ENCODE data around the gene SHISA5.
"Not testable (repeated sequence)": the region's sequence is repeated elsewhere in the genome, so short reads cannot be mapped to it uniquely, and the experiment has no call there.

The SHISA5 gene, protein sequence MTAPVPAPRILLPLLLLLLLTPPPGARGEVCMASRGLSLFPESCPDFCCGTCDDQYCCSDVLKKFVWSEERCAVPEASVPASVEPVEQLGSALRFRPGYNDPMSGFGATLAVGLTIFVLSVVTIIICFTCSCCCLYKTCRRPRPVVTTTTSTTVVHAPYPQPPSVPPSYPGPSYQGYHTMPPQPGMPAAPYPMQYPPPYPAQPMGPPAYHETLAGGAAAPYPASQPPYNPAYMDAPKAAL

DNA sequence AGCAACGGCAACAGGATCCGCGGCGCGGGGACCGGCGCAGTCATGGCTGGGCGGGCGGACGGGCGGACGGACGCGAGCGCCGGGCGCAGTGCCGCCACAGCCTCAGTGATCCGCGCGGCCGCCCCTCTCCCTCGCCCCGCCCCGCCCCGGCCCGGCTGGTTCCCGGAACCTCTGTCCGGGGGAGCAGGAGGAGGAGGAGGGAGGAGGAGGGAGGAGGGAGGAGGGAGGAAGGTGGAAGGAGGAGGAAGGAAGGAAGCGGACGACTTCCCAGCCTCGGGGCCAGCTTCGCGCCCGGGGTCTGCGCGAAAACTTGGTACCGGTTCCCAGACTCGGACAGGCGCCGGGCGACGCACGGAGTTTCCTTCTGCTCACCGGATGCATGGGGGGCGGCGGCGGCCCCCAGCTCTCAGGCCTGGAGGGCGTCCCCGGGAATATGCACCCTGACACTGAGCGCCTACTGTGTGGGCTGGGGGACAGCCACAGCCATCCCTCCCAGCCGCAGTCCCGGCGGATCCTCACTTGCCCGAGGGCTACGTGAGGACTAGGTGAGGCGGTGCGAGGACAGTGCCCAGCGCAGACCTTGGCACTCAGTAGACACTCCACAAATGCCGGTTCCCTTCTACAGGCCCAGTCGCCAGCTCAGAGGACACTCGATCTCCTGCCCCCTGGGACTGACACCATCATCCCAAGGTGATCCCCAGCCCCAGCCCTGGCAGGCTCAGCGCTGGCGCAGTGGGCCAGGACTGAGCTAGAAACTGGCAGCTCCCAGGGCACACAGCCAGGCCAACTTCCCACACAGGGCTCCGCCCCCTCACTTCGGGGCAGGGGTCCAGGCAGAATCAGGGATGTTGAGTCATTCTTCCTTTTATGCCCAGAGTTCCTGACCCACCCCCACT lies at the start of gene SHISA5:
Gene SHISA5, minus strand, starts transcription at position 124 of the 896 bp plus-strand sequence. Its CDS starts 80 bp downstream, at position 44.
- DNase-seq = no peak

DNA sequence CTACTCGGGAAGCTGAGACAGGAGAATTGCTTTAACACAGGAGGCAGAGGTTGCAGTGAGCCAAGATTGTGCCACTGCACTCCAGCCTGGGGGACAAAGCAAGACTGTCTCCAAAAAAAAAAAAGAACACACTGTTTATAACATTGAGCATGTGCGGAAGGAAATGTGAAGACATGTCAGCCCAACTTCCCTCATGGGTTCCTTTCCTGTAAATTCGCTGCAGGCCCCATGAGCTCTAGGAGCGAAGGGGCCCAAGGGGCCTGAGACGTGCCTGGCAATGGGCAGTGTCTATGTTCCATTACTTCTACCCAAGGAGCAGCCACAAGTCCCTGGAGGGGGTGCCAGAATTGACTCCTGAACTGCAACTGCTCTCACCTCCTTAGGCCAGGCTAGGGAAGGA lies 49.4 kb upstream of the SHISA5 start:
- no peak for DNase-seq

DNA sequence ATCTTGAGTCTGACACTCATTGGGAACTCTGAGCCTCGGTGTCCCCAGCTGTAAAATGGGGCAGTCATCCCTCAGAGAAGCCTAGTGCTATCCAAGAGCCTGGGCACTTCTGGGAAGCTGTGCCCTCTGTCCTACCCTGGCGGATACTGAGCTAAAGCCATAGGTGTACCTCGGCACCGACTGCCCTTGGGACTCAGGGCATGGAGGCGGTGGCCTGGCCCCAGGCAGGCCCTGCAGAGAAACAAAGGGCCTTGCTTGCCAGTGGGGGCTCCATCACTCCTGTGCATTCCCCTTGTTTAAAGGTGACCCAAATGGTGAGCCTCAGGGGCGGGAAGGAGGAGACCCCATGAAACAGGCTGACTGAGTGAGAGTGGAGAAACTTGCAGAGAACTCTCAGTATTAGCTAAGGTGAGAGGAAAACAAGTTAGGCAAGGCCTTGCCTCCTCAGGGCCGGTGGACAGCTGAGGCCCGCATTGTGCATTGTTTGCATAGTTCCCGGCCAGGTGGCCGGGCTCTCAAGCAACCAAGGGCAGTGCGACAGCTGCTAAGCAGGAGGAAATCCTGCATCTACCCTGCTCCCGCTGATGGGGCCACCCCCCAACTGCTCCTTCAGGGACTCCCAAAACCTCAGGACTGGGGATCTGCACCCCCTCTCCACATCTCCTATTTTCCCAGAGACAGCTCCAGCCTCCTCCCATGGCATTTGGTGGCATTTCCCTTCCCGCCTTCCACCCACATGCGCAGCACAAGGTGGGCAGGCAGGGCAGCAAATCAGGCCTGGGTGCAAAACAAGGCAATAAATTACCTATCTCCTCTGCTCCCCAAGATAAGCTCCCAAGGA lies 48.4 kb upstream of the SHISA5 start:
- no peak for DNase-seq

DNA sequence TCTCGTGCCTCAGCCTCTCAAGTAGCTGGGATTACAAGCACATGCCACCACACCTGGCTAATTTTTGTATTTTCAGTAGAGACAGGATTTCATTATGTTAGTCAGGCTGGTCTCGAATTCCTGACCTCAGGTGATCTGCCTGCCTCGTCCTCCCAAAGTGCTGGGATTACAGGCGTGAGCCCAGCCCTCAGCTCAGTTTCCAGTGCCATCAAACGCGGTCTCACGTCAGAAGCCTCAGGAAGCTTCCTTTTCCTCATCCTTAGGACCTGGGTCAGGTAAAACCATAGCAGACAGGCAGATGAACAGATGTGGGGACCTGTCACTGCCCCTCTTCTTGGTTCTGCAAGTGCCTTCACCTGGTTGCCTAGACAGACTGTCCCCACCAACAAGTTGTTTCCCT lies 47.7 kb upstream of the SHISA5 start:
- not testable (repeated sequence) for DNase-seq

DNA sequence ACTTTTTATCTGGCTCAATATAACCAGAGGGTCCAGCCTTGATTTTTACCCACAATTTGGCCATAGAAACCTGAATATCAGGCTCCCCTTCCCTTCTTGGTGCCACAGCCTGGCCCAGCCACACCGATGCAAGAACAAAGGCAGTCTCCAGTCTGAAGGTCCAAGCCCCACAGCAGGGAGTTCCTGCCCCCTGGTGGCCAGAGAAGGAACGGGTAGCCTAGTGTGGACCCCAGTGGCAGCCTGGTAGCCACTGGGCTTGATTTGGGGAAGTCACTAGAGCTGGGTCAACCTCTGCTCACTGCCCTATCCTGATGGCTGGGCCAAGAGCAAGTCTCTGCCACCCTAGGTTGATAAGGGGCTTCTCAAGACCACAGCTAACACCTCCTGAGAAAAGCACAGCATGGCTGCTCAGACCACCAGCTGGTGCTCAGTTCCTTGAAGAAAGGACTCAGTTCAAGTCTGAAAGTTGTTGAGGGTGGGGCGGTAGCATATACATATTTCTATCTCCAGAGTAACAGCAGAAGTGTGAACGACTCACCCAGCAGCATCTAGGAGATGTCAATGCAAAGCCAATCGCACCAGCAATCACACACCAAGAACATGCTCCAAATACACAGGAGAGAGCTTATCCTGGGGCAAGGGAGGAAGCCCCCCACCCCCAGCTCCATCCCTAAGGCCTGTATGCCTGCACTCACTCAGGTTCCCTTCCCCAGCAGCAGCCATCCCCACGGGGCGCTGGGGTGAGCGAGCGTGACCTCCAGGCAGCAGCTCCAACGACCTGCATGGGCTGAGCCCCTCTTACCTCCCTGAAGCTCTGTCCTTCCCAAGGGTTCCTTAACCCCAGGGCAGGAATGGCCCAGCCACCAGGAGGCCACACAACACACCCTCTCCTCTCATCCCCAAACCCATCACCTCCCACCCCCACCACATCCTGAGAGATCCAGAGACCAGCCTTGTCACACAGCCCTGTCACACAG lies 45.0 kb upstream of the SHISA5 start:
- peak; percentile 32 for DNase-seq

DNA sequence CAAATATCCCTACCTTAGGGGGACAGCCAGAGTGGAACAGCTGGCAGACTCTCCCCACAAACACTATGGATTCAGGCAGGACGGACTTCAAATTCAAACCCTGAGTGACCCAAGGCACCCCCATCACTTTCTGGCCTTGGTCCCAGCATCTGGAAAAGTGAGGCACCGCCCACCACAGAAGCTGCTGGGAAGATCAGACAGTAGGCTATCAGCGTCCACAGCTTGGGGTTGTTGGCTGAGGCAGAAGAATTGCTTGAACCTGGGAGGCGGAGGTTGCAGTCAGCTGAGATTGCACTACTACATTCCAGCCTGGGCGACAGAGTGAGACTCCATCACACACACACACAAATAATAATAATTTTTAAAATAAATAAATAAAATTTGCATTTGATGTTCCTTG lies 44.2 kb upstream of the SHISA5 start:
- no peak for DNase-seq

DNA sequence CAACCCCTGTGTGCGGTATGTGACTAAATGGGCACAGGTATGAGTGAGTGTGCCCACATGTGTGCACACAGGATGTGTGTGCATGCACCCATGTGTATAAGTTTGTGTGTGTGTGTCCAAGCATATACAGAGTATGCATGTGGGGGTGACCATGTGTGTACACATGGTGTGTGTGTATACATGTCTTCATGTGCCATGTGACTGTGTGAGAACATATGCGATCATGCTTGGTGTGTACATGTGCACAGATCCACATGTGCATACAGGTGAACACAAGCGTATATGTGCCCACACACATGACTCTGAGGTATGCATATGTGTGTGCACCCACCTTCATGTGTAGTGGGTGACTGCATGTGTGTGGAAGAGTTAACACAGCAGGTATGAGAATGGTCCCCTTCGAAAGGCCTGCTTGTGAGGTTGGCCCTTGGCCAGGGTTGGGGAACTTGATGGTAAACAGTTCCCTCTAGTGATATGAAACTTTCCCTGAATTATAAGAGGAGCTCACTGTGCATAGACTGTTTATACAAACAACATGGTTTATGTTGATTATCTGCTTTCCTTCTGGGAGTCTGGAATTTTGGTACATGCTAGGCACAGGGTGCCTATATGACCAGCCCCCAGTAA lies 42.3 kb upstream of the SHISA5 start:
- DNase-seq = no peak

DNA sequence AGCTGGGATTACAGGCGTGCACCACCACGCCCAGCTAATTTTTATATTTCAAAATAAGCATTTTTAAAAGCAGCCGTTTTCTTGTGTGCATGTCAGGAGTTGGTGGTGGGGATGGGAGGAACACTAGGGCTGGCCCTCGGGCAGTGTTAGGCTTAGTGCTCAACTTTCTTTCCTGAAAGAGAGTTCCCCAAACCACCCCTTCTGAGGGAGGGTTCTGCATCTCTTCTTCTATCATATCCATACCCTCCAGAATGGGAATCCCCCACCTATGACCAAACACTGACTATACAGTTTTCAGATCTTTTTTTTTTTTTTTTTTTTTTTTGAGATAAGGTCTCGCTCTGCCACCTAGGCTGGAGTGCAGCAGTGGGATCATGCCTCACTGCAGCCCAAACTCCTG lies 40.2 kb upstream of the SHISA5 start:
- DNase-seq = no peak

DNA sequence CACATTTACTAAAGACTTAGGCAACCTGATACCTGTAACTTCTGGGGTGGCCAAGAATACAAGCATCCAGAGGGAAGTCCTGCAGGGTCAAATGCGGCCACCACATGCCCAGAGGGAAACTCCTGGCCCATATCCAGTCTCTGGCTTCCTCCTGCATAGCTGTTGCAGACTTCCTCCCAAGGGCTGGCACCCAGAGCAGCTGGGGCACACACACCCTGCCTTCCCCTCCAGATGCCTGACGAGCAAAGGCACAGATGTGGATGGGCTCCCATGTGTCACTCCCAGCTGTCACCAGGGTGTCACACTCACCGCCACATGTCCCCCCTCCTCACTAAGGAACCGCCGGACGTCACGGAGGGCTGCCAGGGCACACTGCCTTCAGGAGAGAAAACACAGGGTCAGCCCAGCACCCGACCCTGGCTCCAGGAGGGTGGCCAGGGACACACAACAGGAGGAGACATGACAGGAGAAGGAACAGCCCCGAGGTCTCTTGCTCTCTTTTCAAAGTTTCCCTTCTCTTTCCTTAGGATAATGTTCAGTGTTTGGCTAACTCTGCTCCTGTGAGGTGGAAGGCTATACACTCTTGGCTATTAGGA lies 39.4 kb upstream of the SHISA5 start:
- peak; percentile 8 for DNase-seq

DNA sequence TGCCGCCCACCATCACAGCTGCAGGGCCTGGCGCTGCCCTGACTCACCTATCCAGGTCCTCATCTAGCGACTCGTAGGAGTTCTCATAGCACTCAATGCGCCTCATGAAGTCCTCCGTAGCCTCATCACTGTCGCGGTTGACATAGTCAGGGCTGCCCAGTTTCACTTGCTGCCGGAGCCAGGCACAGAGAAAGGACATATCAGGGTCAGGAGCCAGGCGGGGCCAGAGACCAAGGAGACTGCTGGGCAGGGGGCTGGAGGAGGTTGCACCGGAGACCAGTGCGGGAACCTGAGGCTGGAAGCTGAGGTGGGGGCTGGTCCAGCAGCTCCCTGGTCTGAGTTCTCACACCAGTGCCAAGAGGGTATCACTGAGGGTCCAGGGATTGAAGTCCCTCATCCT lies 34.5 kb upstream of the SHISA5 start:
- DNase-seq = no peak

DNA sequence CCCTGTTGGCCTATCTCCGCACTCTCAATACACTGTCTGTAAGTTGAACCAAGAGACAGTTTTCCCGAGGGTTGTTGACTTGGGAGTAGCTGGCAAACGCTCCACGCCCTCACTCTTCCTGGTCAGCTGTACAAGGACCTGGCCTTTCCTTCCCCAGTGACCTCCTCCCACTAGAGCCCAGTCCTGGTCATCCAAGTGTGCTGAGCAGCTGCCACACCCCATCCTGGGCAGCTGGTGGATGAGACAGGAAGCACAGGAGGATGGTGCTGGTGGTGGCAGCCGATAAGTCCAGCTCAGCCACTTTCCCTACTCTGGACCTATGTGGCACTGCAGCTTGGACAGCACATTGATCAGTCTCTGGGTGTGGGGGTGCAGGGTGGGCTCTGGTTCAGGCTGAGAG lies 32.8 kb upstream of the SHISA5 start:
- no peak for DNase-seq

DNA sequence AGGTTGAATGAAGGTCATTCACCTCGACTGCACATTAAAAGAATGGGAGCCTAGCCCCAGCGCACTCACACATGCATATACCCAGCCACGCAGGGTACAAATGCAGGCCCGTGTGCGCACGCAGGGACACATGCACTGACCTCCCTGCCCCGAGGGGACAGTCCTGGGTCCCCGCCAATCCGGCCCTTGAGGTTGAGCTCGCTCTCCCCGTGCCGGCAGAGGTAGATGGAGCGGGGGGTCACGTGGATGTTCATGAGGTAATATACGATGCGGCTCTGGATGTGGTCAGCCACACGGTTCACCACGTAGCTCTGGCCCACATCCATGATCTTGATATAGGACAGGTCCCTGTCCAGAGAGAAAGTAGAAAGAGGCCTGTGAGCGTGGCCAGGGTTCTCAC lies 32.1 kb upstream of the SHISA5 start:
- DNase-seq = no peak

DNA sequence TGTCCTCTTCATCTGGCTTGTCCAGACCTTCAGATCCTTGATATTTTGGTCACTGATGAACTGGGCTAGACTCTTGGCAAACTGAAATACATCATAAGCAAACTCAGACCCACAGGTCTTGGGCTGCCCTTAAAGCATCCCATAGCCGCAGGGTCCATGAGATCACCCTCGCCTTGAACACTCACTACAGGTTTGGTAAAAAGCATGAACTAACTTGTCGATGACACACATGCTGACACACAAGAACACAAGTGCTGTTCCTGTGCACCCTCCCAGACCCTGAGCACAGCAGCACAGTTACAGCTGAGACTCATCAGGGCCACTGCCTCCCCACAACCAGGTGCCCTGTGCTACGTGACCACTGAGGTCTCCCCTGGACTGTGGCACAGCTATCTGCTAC lies 31.6 kb upstream of the SHISA5 start:
- no peak for DNase-seq

DNA sequence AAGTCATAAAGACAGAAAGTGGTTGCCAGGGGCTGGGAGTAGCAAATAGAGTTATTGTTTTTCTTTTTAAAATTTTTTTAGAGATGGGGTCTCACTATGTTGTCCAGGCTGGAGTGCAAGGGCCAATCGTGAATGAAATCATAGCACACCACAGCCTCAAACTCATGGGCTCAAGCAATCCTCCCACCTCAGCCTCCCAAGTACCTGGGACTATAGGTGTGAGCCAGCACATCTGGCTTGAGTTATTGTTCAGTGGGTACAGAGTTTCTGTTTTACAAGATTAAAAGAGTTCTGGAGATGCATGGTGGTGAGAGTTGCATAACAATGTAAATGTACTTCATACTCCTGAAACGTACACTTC lies 29.0 kb upstream of the SHISA5 start:
- DNase-seq = no peak

DNA sequence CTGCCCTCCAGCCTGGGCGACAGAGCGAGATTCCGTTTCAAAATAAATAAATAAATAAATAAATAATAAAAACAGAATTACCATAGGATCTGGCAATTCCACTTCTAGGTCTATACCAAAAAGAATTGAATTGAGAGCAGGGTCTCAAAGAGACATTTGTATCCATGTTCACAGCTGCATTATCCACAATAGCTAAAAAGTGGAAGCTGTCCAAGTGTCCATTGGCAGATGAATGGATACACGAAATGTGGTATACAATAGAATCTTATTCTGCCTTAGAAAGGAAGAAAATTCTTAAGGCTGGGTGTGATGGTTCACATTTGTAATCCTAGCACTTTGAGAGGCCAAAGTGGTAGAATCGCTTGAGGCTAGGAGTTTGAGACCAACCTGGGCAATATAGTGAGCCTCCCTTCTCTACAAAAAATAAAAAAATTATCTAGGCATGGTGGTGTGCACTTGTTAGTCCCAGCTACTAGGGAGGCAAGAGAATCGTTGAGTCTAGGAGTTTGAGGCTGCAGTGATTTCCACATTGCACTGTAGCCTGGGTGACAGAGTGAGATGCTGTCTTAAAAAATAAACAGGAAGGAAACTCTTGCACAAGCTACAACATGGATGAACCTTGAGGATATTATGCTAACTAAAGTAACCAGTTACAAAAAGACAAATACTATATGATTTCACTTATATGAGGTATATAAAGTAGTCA lies 28.4 kb upstream of the SHISA5 start:
- DNase-seq = no peak

DNA sequence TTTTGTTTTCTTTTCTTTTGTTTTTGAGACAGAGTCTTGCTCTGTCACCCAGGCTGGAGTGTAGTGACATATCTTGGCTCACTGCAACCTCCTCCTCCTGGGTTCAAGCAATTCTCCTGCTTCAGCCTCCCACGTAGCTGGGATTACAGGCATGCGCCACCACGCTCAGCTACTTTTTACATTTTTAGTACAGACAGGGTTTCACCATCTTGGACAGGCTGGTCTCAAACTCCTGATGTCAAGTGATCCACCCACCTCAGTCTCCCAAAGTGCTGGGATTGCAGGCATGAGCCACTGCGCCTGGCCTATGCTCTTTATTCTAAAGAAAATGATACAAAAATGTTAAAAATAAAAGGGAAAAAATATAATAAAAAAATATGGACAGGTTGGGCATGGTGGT lies 26.7 kb upstream of the SHISA5 start:
- not testable (repeated sequence) for DNase-seq

DNA sequence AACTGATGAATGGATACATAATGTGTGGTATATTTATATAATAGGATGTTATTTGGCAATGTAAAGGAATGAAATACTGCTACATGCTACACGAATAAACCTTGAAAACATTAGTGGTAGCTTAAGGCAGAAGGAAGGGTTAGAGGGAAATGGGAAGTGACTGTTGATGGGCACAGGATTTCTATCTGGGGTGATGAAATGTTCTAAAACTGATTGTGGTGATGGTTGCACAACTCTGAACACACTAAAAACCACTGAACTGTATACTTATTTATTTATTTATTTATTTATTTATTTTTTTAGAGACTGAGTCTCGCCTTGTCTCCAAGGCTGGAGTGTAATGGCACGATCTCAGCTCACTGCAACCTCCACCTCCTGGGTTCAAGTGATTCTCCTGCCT lies 24.8 kb upstream of the SHISA5 start:
- DNase-seq = no peak

DNA sequence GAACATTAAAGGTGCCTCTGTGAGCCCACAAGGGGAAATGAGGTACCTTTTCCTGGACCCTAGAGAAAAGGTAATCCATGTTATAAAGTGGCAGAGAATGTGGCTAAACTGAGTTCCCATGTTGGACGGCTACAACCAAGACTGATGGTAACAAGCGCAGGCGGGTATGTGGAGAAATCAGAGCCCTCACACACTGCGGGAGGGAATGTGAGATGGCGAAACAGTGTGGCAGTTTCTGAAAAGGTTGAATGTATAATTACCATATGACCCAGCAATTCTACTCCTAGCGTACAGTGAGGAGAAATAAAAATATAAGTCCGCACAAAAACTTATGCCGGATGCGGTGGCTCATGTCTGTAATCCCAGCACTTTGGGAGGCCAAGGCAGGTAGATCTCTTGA lies 24.1 kb upstream of the SHISA5 start:
- no peak for DNase-seq

DNA sequence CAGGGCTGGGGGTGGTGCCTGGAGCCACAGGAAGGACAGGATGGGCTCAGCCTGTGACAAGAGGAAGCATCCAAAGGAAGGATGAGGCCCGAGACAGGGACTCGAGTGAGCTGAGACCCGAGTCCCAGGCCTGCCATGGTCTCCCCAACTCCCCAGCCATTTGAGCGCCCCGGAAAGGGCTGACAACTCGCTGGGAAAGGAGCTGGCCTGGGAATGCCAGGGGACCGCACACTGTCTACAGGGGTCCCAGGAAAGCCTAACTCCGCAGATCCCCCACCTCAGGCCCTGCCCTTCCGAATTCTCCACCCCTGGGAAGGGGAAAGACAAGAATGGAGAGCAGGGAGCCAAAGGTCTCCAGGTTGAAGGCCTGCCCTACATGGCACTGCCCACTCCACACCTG lies 21.0 kb upstream of the SHISA5 start:
- no peak for DNase-seq

DNA sequence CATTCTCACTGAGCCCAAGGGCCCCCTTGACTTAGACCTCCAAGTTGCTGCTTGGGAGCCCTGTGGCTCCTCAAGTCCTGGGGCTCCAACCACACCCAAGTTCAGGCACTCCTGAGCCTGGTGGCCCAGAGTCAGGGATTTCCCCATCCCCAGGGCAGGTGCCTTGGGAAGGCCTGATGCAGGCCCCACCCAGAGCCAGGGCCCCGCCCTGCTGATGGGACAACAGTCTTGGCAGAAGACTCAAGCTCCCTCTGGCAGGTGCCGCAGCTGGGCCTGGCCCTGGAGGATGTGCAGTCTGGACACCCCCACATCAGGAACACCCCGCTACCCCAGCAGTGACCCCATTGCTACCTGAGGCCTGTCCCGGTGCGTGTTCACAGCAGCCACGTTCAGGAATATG lies 17.7 kb upstream of the SHISA5 start:
- no peak for DNase-seq

DNA sequence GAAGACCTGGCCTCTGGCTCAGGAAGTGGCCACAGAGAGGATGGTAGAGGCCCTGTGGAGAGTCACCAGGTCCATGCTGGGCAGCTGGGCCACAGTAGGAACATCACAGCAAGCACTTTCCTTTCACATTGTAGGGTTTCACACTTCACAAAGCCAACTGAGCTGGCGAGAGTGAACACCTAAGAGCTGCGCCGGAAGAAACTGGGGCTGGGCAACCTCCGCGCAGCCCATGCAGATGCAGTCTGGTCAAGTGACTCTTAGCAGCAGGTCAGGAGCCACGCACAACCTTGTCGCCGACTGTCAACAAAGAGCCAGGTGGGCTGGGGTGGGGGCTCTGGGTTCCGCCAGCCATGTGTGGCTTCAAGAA lies 15.3 kb upstream of the SHISA5 start:
- no peak for DNase-seq

Measured in NCI-H1694 (cell line).